NCI-H446 (cell line): ENCODE data around the gene FAM53B.

Experiments used
- DNase-seq, 2 experiments: peaks; one replicate each; lab custom pipeline; 2025; lab: John Stamatoyannopoulos, UW

Gene FAM53B

GRCh38 chr10:124742413-124743190, 1.6 kb downstream of the FAM53B start:
- peak in 1 of 2 experiments; percentile 30 for DNase-seq

DNA sequence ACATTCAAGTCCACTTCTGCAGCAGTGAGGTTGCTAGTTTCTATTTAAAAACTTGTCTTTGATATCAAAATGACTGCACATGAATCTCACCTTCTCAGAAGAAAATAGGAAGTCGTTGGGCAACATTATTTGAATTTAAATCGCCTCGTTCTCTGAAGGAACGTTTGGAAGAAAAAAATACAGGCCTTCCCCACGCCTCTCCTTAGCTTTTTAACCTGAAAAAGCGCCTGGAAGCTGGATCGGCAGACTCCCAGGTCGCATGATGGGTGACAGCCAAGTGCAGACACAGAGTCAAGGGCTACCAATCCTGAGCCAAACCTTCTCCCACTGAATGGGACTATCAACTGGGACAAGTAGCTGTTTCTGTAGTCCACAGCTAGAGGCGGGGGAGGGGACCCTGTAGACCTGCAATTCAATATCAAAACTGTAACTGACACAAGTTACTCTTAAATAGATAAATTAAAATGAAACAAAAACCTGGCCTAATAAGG, 2.2 kb downstream of the FAM53B start:
- no peak for DNase-seq

DNA sequence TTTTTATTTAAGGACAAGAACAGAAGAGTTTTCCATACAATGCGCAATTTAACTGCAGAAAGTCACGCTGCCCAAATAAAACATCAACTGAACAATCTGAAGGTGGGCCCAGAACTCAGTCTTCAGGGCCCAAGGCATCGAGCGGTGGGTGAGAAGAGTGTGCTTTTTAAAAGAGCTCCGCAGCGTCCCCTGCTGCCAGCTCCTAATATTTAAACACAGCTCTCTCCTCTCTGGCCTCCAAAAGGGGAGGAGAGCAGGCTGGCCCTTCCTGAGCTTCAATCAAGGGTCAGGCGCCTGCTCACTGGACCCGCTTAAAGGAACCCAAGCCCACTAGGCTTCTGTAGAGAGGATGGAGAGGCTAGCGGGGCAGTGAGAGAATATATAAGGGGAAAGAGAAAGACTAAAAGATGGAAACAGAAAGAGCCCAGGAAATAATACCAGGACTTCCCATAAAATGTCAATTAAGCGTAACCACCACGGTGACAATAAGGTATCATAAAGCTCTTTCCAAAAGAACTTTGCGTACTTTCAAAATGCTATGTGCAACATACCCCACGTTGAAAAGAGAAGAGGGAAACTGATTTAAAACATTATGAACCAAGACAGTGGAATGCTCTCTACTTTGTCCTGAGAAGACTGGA, 2.8 kb downstream of the FAM53B start:
- DNase-seq: peak; percentile 43 to 65

DNA sequence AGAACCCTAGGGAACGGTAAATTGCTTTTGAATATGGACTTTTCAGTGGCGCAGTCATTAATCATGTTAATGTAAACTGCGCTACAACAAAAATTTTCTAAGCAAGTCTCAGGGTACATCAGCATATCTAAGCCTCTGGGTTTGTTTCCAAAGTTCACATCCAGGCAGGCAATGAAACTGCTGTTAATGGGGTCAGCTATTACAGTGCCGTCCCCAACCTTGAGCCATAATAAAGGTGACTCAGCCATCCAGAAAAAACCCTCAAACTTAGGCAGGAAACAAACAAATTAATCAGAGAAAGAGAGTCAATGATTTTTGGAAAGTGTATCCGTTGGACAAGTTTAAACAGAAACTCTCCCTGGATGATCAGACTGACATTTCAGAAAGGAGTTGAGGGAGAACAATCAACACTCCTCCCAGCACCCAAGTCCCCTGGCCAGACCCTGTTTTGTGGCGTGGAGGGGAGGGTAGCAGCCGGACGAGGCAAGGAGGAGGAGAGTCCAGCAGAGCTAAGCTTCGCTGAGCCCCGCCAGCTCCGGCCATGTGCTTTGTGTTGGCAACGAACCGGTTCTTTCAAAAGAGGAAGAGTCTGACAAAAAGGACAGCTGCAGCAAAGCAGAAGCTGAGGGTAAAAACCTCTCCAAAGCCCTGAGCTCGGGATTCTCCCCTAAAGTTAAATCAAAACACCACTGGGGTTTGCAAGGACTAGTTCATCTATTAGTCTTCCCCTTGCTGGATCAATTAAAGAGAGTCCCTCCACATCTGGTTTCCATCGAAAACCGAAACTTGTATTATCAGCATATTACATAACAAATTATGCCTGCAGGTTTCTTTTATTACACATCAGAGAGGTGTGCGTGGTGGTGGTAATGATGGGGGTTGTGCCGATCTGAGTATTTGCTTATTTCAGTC, 3.6 kb downstream of the FAM53B start:
- peak in 1 of 2 experiments; percentile 23 for DNase-seq

- no peak for DNase-seq
Observed at GRCh38 chr10:124739986-124740368, 4.2 kb downstream of the FAM53B start.

DNA sequence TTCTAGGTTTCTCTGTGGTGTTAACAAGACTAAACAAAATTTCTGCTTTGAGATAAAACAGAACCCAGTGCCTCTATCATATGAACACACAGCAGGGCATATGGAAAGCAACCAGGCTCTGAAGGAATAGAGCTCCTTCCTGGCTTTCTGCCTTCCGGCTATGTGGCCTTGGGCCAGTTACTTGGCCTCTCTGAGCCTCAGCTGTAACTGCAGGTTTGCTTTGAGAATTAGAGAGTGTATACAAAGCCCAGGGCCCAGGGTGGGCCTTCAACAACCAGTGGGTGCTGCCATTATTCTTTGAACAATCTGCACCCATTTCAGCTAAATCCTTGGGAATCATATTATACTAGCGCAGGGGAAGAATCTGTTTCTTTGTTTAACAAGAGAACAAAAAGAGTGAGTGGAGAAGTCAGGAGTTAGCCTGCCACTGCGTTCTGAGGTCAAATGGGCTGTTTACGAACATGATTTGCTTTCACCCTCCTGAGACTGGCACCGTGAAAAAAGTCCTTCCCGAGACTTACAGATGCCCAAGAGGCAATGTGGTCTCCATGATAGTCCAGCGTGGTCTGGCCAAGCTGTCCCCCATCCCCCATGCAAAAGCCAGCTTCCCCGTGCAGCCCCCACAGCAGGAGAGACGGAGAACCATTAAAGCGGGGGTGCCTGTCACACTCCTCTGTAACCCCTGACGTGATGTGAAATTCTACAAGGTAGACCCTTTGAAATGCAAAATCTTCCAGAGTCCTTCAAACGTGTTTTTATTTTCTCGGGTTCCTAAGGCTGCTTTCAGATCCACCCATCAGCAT, 4.9 kb downstream of the FAM53B start:
- peak in 1 of 2 experiments; percentile 36 for DNase-seq

DNA sequence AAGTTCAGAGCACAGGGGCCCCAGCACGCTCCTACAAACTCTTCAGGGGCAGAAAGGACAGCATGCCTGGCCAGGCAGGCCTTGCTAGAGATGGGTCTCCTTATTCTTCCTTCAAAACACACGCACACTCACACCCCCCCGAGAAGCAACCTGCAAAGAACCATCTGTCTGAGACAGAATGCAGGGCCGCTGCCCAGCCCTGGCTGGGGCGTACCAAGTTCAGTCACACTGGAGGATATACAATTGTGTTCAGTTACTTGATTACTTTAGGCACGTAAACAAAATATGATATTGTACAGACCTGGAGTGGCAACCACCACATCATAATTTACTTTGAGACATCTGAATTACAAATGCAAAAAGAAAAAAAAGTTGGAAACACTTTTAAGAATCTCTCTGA, 5.7 kb downstream of the FAM53B start:
- peak in 1 of 2 experiments; percentile 1 for DNase-seq

DNA sequence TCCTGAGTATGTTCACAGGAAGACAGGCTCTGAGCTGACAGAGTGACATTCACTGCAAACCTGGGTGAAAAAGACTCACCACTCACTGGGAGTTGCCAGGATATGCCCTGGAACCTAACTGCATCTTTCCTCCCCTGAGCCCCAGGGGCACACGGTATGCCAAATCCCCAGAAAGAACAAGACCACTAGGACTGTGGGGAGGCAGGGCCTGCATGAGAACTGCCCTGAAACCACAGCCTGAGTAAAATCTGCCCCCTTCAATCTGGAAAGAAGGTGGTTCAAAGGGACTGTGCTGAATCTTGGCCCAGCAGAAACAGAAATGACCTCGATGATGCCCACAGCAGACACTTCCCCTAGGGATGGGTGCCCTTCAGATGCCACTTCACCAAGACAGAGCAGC, 6.5 kb downstream of the FAM53B start:
- no peak for DNase-seq

- no peak for DNase-seq
Observed at GRCh38 chr10:124737221-124737620, 7.0 kb downstream of the FAM53B start.

DNA sequence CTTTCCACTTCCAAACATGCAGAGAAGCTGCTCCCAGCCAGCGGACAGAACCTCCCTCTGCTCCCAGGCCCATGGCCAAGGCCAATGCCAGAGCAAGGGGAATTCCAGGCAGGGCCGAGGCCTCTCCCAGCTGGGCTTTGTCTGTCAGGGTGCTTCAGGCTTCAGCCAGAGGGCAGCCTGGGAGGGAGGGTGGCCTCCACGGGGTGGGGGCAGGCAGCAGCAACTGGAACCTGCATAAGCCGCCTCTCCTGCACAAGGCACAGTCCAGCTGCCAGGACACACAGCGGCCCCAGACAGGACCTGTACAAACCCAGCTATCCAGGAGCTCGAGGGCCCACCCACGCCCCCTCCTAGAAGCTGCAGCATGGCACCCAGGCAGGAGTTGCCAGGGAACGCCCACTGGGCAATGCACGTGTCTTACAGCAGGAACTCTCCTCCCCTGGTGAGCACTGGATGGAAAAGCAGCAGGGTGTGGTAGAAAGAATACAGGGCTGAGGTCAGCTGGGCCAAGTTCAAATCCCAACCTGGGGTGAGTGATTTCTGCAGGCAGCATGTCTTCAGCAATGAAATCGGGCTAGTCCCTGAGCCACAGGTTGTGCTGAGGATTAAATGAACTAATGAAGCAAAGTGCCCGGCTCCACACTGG, 7.6 kb downstream of the FAM53B start:
- DNase-seq: no peak

DNA sequence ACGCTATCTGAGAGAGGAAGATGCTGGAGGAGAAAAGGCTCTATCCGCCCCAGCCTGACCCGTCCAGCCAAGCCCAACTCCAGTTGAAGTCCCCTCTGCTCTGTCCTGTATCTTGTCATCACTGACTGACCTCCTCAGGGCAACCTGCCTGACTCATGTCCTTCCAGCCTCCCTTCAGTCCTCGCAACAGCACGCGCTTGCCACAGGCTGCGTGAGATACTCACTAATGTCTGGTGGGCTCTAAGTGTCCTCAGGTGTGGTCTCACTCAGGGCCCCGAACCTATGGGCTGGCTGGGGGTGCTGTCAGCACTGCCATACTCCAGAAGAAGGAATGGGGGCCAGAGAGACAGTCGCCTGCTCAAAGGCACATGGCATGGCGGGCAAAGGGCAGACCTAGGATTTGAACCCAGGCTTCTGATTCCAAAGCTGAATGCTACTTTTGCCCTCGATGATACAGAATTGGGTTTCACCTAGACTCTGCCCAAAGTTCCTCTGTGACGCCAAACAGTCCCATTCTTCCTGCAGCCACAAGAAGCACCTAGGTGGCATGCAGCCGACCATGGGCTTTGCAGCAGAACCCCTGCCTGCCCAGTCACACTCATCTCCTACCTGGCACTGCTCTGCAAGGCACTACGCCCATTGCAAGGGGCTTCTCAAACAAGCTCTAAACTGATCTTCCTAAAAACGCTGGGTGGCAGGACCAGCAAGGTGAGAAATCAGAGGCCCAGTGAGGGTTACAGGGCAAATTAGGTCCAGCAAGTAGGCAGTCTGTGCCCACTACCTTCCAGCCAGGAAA, 8.5 kb downstream of the FAM53B start:
- no peak for DNase-seq

DNA sequence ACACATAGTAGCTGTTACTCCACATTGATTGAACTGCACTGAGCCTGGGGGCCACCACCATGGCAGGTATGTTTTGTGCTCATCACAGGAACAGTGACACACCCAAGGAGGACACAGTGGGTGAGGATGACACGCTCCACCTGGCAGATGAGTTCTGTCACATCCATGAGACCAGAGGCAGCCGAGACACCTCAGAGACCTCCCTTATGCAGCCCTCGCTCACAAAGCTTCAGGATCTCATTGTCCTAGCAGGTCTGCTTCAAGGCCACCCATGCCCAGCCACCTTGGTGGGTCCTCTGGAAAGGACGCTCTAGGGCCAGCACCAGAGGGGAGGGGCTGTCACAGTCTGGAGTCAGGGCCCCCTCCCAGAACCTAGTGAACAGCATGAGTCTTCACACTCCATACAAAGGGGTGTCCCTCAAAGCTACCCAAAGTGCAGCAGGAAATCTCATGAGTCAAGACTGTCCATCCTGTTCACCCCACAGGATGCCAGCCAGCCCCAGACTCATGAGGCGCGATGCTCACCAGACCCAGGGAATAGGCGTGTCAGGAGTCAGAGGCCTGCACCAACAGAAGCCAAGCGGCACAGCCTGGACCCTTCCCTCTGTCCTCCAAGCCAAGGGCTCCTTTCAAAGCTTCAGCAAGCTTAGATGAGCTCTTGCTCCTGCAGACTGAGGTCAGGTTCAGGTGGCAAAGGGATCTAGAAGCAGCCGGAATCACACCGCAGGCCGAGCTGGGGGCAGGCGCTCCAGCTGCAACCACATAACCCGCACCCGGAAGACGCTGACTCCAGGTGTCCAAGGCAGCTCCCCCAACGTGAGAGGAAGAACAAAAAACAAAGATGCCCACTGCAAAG, 9.6 kb downstream of the FAM53B start:
- DNase-seq: no peak

- DNase-seq: no peak
Observed at GRCh38 chr10:124733571-124734245, 10.5 kb downstream of the FAM53B start.

DNA sequence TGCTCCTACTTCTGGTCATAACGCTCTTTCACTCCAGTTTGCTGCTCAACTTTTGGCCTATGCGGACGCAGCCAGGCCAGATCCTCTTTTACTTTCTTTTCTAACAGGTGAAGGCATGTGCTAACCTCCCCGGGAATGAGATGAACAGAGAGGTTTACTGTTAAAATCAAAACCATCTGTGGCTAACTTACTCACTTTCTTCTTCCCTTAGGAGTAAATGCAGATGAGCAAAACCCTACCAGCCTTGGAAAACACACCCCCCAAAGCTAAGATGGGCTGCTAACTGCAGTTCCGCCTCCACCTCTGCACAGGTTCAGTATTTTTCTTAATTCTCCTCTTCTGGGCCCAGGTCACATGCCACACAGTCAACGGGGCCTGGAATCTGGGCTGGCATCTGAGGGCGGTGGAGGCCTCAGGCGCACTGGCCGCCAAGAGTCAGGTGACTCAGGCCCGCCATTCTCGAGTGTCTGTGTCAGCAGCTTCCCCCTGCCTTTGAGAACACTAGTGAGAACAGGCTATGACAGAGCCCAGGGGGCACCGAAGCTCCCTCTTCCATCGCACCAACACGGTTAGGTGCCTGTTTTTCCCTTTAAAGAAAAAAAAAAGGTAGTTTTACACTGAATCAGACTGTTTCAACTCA, 11.1 kb downstream of the FAM53B start:
- DNase-seq: no peak

GRCh38 chr10:124731551-124731950, 12.6 kb downstream of the FAM53B start:
- no peak for DNase-seq

- no peak for DNase-seq
Observed at GRCh38 chr10:124730790-124731189, 13.4 kb downstream of the FAM53B start.

DNA sequence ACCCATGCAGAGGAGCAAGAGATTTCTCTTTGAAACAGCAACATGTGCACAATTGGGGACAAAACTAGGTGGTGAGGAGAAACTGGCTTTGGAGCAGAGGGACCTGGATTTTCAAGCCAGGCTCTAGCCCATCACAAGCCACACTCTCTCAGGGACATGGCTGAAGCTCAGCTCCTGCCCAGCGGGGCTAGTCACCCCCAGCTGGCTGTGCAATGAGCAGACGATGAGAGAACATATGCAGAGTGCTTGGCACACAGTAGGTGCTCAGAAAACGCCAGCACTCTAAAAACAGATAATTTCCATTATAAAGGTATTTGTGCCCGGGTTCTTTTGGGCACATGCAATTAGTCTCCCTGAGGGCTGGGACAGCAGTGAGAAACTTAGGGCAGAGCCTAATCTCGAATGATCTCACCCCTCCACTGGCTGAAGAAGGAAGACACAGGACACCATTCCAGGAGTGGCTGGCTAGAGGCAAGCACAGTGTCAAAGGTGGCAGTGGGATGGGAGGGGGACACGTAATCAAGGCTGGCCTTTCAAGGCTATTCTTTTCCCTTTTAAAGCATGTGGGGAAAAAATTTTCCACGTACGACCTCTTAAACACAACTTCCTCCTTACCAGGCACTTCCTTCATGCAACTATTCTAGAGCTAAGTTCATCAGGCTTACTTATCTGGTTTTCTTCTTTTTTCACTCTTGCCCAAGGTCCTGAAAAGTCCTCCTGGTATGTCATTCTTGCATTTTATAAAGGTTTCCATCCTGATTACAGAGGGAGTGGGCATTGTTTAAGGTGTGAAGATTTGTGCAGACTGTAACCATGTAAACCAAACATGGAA, 15.1 kb downstream of the FAM53B start:
- no peak for DNase-seq
